PC-3 (cell line): ENCODE measurements around the gene DNAJA3. TPM values are rescaled to one million over a fixed set of nuclear protein-coding genes. Genes with fewer than 3 reads are reported as not detected.

Source experiments
- ATAC-seq: fragments of 200-7000 bp; cut with Tn5 transposase; 2 replicates; pipeline ENCODE4 v1.9.1; 2020; ENCODE audit warnings: mild to moderate bottlenecking, moderate library complexity
- BruUV-seq: library from RNA; stranded (reverse); fragments of 400-500 nt; replicated peaks from 2 replicates; lab custom pipeline; 2021; lab: Mats Ljungman, UMichigan
- CTCF ChIA-PET: fragments of 300-600 bp; sonication (Branson Sonifier 250); formaldehyde crosslinking; loops from one replicate; lab custom pipeline; 2022; ENCODE audit warnings: antibody characterized with exemption; lab: Charles Lee
- POLR2A ChIA-PET: fragments of 300-600 bp; sonication (Branson Sonifier 250); formaldehyde crosslinking; loops from one replicate; lab custom pipeline; 2022; ENCODE audit warnings: antibody characterized with exemption; ENCODE audit not compliant: unreplicated experiment; lab: Charles Lee
- DNase-seq: peaks from one replicate; pipeline ENCODE4 v3.0.0-alpha.2; 2015
- H2AFZ ChIP-seq: fragments of 300-600 bp; sonication (generic); 2 replicates; pipeline ENCODE4 v1.6.0; 2016; ENCODE audit warnings: antibody characterized with exemption, low read length
- H3F3A ChIP-seq: fragments of 300-600 bp; sonication (generic); one replicate; pipeline ENCODE4 v1.6.0; 2017; ENCODE audit warnings: antibody characterized with exemption, low read length, control low read depth, mild to moderate bottlenecking; ENCODE audit not compliant: unreplicated experiment
- H3K27ac ChIP-seq: fragments of 300-600 bp; sonication (generic); 2 replicates; pipeline ENCODE4 v1.5.1; 2016; ENCODE audit warnings: mild to moderate bottlenecking, low read length
- H3K27me3 ChIP-seq: fragments of 300-600 bp; sonication (generic); 2 replicates; pipeline ENCODE4 v1.6.1; 2016; ENCODE audit warnings: low read length, mixed read lengths
- H3K36me3 ChIP-seq: fragments of 300-600 bp; sonication (generic); 2 replicates; pipeline ENCODE4 v1.6.1; 2016; ENCODE audit warnings: low read depth, mixed run types, low read length, mixed read lengths
- H3K4me1 ChIP-seq: fragments of 300-600 bp; sonication (generic); 2 replicates; pipeline ENCODE4 v1.5.1; 2016; ENCODE audit warnings: low read length; ENCODE audit not compliant: insufficient read depth
- H3K4me2 ChIP-seq: fragments of 300-600 bp; sonication (generic); 2 replicates; pipeline ENCODE4 v1.6.0; 2016; ENCODE audit warnings: low read length
- H3K4me3 ChIP-seq: fragments of 300-600 bp; sonication (generic); 2 replicates; pipeline ENCODE4 v1.5.1; 2016; ENCODE audit warnings: mild to moderate bottlenecking, low read length, mixed read lengths
- H3K79me2 ChIP-seq: fragments of 300-600 bp; sonication (generic); 2 replicates; pipeline ENCODE4 v1.6.1; 2017; ENCODE audit warnings: low read length, mixed read lengths
- H3K9ac ChIP-seq: fragments of 300-600 bp; sonication (generic); 2 replicates; pipeline ENCODE4 v1.6.0; 2016; ENCODE audit warnings: mild to moderate bottlenecking, low read length
- H3K9me2 ChIP-seq: fragments of 300-600 bp; sonication (generic); replicated peaks from 2 replicates; pipeline ENCODE4 v1.6.1; 2016; ENCODE audit warnings: mixed run types, low read length, mixed read lengths
- H3K9me3 ChIP-seq: fragments of 300-600 bp; sonication (generic); 2 replicates; pipeline ENCODE4 v1.6.1; 2016; ENCODE audit warnings: low read length, mixed read lengths
- H4K20me1 ChIP-seq: fragments of 300-600 bp; sonication (generic); 2 replicates; pipeline ENCODE4 v1.6.1; 2016; ENCODE audit warnings: low read length, mixed read lengths
- EZH2 ChIP-seq: fragments of 300-600 bp; sonication (generic); IDR thresholded peaks from one replicate; pipeline ENCODE4 v1.6.1; 2017; ENCODE audit warnings: antibody characterized with exemption, mild to moderate bottlenecking, low read length; ENCODE audit not compliant: unreplicated experiment
- EZH2phosphoT487 ChIP-seq: fragments of 300-600 bp; sonication (generic); IDR thresholded peaks from 2 replicates; pipeline ENCODE4 v1.6.1; 2018; ENCODE audit warnings: mild to moderate bottlenecking, antibody characterized with exemption, low read length, borderline replicate concordance
- intact Hi-C: fragments of 100-400 bp; cut with micrococcal nuclease; formaldehyde crosslinking; loops from 2 replicates; pipeline ENCODE4 v1.9.0; 2023
- total RNA-seq: library from RNA; depleted of rRNA; stranded (reverse); fragments of >200 nt; gene quantifications from 2 replicates; pipeline ENCODE4 v1.2.3, GENCODE V29; 2014; rRNA removed
- TF ChIP-seq, protein P1 (sequence below): fragments of 300-600 bp; sonication (generic); conservative IDR thresholded peaks from 2 replicates; pipeline ENCODE4 v1.5.1; 2017; ENCODE audit warnings: antibody characterized with exemption, low read depth, mild to moderate bottlenecking, low read length

Gene DNAJA3
- total RNA-seq, 1 experiment from 2014 or later = 123 TPM

DNA sequence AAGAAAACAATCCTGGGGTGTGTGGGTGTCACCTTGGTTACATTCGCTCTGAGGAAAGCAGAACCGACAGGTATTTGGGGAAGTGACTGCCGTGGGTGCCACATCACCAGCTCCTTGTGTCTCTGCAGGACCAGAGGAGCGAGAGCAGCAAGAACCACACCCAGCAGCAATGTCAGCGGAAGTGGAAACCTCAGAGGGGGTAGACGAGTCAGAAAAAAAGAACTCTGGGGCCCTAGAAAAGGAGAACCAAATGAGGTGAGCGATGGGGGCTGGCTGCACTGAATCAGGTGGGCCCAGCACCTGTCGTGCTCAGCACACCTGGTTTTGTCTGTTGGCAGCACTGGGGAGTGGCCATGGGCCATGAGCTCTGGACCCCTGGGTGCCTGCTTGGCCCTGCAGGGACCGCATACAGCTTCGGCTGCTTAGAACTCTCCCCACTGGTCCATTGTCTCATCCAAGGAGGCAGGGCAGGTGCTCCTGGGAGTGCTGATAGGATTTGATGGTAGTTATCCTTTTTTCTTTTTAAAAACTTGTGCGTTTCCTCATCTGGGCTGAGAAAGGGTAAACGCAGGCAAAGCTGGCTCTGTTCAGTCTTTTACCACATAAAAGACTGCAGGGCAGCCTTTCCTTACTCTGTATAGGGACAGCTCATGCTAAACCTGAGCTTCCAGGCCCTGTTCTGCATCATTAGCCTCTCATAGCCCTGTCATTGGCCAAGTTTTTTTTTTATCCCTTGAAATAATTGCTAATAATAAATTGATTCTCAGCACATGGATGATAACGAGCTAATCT lies 79.9 kb downstream of the DNAJA3 start:
- peaks cover 31% of the 10 kb centered on the region for H3K79me2 ChIP-seq
- no peaks in the 10 kb centered on the region for H3K9me2 ChIP-seq
- ChIA-PET CTCF (interaction anchor here (0.6 to 2.2 kb wide), 3 partner anchors 43 to 146 kb away, joined by 3 to 13 read pairs (median 3); no protein-coding TSS in a partner anchor), POLR2A (no interaction called here)
- peaks cover 6% of the 10 kb centered on the region; the same call in 1 of the 2 replicates for H4K20me1 ChIP-seq
- no peaks in the 10 kb centered on the region for H3F3A ChIP-seq
- TF ChIP-seq EZH2phosphoT487 = no peak
- TF ChIP-seq, protein P1, sequence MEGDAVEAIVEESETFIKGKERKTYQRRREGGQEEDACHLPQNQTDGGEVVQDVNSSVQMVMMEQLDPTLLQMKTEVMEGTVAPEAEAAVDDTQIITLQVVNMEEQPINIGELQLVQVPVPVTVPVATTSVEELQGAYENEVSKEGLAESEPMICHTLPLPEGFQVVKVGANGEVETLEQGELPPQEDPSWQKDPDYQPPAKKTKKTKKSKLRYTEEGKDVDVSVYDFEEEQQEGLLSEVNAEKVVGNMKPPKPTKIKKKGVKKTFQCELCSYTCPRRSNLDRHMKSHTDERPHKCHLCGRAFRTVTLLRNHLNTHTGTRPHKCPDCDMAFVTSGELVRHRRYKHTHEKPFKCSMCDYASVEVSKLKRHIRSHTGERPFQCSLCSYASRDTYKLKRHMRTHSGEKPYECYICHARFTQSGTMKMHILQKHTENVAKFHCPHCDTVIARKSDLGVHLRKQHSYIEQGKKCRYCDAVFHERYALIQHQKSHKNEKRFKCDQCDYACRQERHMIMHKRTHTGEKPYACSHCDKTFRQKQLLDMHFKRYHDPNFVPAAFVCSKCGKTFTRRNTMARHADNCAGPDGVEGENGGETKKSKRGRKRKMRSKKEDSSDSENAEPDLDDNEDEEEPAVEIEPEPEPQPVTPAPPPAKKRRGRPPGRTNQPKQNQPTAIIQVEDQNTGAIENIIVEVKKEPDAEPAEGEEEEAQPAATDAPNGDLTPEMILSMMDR = no peak
- no peak for TF ChIP-seq EZH2
- no peaks in the 10 kb centered on the region for H3K27me3 ChIP-seq
- ATAC-seq = no peak
- H3K4me1 ChIP-seq = peaks cover 15% of the 10 kb centered on the region
- no peak for DNase-seq
- H2AFZ ChIP-seq = no peak overlapping the region
- intact Hi-C loops = loop anchor here (1.0 kb wide), 2 partner anchors 43 to 80 kb away; no protein-coding TSS in a partner anchor
- no peak overlapping the region for H3K4me2 ChIP-seq
- no peak overlapping the region for H3K4me3 ChIP-seq
- no TSS peak for BruUV-seq
- no peak overlapping the region for H3K9ac ChIP-seq
- no peak overlapping the region for H3K27ac ChIP-seq
- no peaks in the 10 kb centered on the region for H3K9me3 ChIP-seq
- peaks cover 7% of the 10 kb centered on the region; the same call in 1 of the 2 replicates for H3K36me3 ChIP-seq

Other genes with a start within 250 kb of the DNAJA3 start
- not detected in 2 replicates for gene SRL, start 183.8 kb upstream of the DNAJA3 start, total RNA-seq
- gene TFAP4, start 152.8 kb upstream of the DNAJA3 start, total RNA-seq = 35.7 and 38.1 TPM in 2 replicates
- gene GLIS2, start 109.8 kb upstream of the DNAJA3 start, total RNA-seq = 2.1 and 5.9 TPM in 2 replicates
- 91.2 and 95.5 TPM in 2 replicates for gene PAM16, start 74.5 kb upstream of the DNAJA3 start, total RNA-seq
- 12.2 and 13.6 TPM in 2 replicates for gene VASN, start 54.0 kb upstream of the DNAJA3 start, total RNA-seq
- 14.1 and 14.3 TPM in 2 replicates for gene CORO7, start 9.3 kb upstream of the DNAJA3 start, total RNA-seq
- gene NMRAL1, start 48.8 kb downstream of the DNAJA3 start, total RNA-seq = 92.6 and 119 TPM in 2 replicates
- 86.9 and 88.1 TPM in 2 replicates for gene HMOX2, start 50.5 kb downstream of the DNAJA3 start, total RNA-seq
- gene CDIP1, start 112.9 kb downstream of the DNAJA3 start, total RNA-seq = 7.1 and 8.7 TPM in 2 replicates
- gene C16orf96, start 130.5 kb downstream of the DNAJA3 start, total RNA-seq = not detected in 2 replicates
- 24.6 and 28.2 TPM in 2 replicates for gene UBALD1, start 189.0 kb downstream of the DNAJA3 start, total RNA-seq
- 22.7 and 38.2 TPM in 2 replicates for gene MGRN1, start 199.0 kb downstream of the DNAJA3 start, total RNA-seq